HL-60/S4 (cell line): ENCODE measurements around the gene ARAP1.

ENCODE experiments used
- in situ Hi-C: fragments of 300-500 bp; cut with MboI; formaldehyde crosslinking; loops from 2 replicates; pipeline ENCODE4 v1.14.3; 2022; ENCODE audit warnings: low sequenced_read_pairs

Gene ARAP1

GRCh38 chr11:72726266-72727220 lies 25.7 kb downstream of the ARAP1 start:
- in situ Hi-C loops: loop anchor here (10.0 kb wide), 1 partner anchor 458 kb away; no protein-coding TSS in a partner anchor

- in situ Hi-C loops: loop anchor here (10.0 kb wide), 1 partner anchor 459 kb away; no protein-coding TSS in a partner anchor
These were observed 26.5 kb downstream of the ARAP1 start for GRCh38 chr11:72725724-72726028.

- in situ Hi-C loops: loop anchor here (5.0 to 10.0 kb wide), 2 partner anchors 67 to 460 kb away; partner anchors contain the start of gene STARD10
These were observed 27.1 kb downstream of the ARAP1 start for GRCh38 chr11:72724851-72725723.

GRCh38 chr11:72724021-72724551 lies 28.1 kb downstream of the ARAP1 start:
- in situ Hi-C loops: loop anchor here (5.0 to 10.0 kb wide), 2 partner anchors 68 to 461 kb away; partner anchors contain the start of gene STARD10

- in situ Hi-C loops: loop anchor here (5.0 to 10.0 kb wide), 2 partner anchors 69 to 461 kb away; partner anchors contain the start of gene STARD10
These were observed 28.7 kb downstream of the ARAP1 start for GRCh38 chr11:72723508-72723907.

DNA sequence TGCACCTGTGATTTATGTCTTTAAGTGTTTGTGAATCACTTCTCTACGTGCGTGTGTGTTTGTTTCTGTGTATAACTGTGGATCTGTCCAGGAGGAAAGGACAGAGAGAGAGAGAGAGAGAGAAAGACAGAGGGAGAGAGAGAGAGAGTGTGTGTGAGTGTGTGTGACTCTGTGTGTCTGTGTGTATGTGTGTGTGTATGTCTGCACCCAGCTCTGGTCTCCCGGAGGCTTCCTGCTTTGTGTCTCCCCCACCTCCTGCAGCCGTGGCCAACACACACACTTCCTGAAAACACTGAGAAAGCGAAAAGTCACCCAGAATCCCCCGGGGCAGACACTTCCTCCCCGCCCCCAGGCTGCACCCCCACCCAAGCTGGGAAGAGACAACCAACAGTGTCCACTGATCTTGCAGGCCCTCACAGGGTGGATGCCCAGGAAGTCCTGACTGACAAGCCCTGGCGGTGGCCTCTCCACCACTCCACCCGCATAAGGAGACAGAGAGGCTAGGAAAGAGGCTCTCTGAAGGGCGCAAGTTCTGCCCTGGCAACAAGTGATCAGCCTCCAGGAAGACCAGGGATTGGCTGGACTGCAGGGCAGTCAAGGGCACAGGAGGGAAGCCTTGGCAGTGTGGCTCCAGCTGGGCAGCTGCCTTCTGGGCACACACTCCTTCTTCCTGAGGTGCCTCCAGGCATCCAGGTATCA lies 30.0 kb downstream of the ARAP1 start:
- in situ Hi-C loops: loop anchor here (5.0 to 10.0 kb wide), 2 partner anchors 70 to 463 kb away; partner anchors contain the start of gene STARD10

DNA sequence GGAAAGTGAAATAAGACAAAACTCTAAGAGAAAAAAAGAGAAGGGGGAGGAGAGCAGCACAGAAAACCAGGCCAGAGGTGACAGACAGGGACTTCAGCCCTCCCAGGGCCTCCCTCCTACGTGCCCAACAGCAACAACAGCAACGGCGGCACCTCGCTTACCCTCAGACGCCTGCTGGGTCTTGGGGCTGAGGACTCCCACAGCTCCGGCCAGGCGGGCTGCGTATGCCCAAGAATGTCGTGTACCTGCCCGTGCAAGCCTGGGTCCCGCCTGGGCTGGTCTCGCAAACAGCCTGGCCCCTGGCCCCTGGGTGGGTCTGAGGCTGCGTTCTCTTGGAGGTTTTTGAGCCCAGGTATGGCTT lies 30.5 kb downstream of the ARAP1 start:
- in situ Hi-C loops: loop anchor here (5.0 to 10.0 kb wide), 2 partner anchors 71 to 463 kb away; partner anchors contain the start of gene STARD10

DNA sequence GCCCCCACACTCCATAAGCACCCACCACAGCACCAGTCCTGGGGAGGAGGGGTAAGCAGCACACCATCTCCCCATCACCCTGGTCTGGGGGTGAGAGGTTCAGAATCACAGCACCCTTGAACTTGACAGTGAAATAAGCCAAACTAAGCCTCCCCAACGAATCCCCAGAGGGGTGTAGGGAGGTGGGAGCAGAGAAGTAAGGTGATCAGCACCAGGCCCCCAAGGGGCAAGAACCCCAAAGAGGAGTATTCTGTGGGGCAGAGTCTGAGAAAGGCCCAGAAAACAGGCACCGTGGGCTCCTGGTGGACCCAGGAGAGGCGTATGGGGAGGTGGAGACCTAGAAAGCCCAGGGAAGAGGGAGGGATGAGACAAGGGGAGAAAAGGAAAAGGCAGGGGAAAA lies 30.9 kb downstream of the ARAP1 start:
- in situ Hi-C loops: loop anchor here (5.0 to 10.0 kb wide), 2 partner anchors 71 to 464 kb away; partner anchors contain the start of gene STARD10

GRCh38 chr11:72720784-72721183 lies 31.4 kb downstream of the ARAP1 start:
- in situ Hi-C loops: loop anchor here (5.0 to 10.0 kb wide), 2 partner anchors 72 to 464 kb away; partner anchors contain the start of gene STARD10

DNA sequence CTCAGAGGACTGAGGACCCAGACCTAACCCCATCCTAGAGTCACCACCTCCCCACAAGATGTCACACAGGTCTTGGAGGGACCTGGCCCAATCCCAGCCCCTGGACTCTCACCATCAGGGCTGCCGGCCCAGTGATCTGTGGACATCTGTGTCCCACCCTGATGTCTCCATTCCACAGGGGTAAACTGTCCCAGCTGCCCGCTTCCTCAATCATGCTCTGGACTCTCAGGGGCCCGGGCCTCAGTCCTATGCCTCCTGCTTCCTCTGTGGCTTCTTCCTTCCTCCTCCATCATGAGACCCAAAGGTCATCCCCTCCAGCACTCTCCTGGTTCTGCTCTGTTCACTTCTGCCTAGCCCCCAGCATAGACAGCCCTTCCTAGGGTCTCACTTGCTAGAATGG lies 32.2 kb downstream of the ARAP1 start:
- in situ Hi-C loops: loop anchor here (5.0 to 10.0 kb wide), 2 partner anchors 72 to 465 kb away; partner anchors contain the start of gene STARD10

DNA sequence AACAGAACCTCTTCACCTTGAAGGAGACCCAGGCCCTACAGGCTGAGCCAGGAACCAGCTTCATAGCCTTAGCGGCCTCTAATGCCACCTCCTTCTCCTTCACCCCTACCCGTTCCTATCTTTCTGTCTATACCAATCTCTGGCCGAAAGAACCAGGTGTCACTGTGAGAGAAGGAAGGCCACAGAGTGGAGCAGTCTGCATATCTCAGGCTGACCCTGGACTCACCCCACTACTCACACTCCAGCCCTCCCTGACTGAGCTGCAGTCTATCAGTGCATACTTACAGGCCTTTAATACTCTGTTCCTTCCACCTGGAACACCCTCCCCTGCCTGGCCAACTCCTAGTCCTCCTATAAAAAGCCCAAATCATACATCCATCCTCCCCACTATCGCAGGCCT lies 32.7 kb downstream of the ARAP1 start:
- in situ Hi-C loops: no loop called here

DNA sequence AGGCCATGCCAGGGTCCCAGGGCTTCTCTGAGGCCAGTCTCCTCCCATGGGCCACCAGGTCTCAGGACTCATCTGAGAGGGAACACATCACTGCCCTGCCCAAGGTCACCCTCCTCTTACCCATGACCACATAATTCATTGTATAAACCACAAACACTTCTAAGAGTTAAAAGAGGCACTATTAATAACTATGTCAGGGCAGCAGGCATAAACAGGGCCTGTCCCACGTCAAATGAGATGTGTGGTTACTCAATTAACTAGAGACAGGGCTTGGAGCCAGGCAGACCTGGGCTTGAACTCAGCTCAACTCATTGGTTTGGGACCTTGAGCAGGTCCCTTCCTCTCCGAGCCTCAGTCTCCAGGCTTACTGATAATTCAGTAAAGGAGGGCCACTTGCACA lies 33.1 kb downstream of the ARAP1 start:
- in situ Hi-C loops: no loop called here

GRCh38 chr11:72718101-72718501 lies 34.1 kb downstream of the ARAP1 start:
- in situ Hi-C loops: no loop called here

- in situ Hi-C loops: no loop called here
These were observed 35.3 kb downstream of the ARAP1 start for GRCh38 chr11:72716788-72717435.

GRCh38 chr11:72716290-72716689 lies 35.9 kb downstream of the ARAP1 start:
- in situ Hi-C loops: no loop called here

DNA sequence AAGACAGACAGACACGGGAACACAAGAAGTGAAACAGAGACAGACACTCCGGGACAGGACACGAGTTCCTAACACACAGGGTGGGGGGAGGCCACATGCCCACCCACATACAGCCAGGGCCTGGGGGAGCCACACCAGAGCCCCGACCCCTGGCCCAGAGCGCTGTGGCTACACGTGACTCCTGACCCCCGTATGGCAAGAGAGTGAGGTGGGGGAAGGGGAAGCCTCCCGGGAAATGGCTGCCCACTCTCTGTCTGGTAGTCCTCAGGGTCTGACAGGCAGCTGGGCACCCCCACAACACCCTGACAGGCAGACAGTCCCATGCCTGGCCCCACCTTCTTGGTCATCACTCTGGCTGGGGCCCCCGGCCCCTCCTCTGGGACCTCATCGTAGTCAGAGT lies 39.4 kb downstream of the ARAP1 start:
- in situ Hi-C loops: no loop called here

DNA sequence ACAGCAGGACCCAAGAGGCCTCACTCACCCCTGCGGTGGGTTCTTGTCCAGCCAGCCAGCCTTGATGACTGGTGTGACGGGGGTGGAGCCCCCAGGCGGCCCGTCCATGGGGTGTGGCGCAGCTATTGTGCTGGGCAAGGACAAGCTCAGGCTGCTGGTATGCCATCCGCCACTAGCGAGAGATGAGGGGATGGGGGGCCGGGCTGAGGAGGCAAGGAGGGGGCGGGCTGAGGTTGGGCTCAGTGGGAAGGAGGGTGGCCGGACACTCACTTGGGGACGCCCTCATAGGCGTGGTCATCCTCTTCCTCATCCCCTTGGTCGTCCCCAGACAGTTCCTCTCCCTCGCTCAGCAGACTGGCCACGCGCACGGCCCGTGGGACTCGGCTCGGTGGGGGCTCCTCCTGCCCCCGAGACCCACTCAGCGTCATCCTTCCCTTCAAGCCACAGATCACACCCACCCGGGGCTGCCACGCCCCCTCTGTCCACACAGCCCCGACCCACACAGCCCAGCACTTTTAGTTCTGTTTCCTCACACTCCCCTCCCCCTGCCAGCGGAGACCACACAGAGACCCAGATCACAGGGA lies 39.9 kb downstream of the ARAP1 start:
- in situ Hi-C loops: no loop called here

GRCh38 chr11:72711141-72711540 lies 41.1 kb downstream of the ARAP1 start:
- in situ Hi-C loops: no loop called here

- in situ Hi-C loops: no loop called here
These were observed 41.9 kb downstream of the ARAP1 start for GRCh38 chr11:72710278-72710677.
